Heart left ventricle (tissue), 16 donors: Measurements from ENCODE around the gene NISCH. TPM values are rescaled to one million over a fixed set of nuclear protein-coding genes. Genes with fewer than 3 reads are reported as not detected.
A peak's percentile ranks its signal among the peaks of the same experiment; 100 is the strongest.

ENCODE experiments used
- ATAC-seq, 4 donors: fragments of 200-7000 bp; cut with Tn5 transposase; one replicate each; pipeline ENCODE4 v1.9.1; 2020 to 2022; ENCODE audit warnings: moderate library complexity in 4 of 4, mild to moderate bottlenecking in 3 of 4, moderate number of reproducible peaks in 1 of 4
- DNase-seq, 5 donors: peaks; one replicate each; pipeline ENCODE4 v3.0.0-alpha.2; 2020
- H3K27ac ChIP-seq, 12 donors: fragments of 200-600 bp; sonication (generic) in 4 of 12; one replicate each; pipeline versions ENCODE4 v1.5.0 to v1.8.0; 2016 to 2022; ENCODE audit warnings: mild to moderate bottlenecking in 2 of 12
- H3K27me3 ChIP-seq, 9 donors: fragments of 200-600 bp; sonication (generic) in 2 of 9; one replicate each; pipeline versions ENCODE4 v1.5.1 to v1.8.0; 2016 to 2022; ENCODE audit warnings: mild to moderate bottlenecking in 3 of 9
- H3K36me3 ChIP-seq, 9 donors: fragments of 200-600 bp; sonication (generic) in 2 of 9; one replicate each; pipeline versions ENCODE4 v1.5.0 to v1.8.0; 2018 to 2022; ENCODE audit warnings: mild to moderate bottlenecking in 2 of 9
- H3K4me1 ChIP-seq, 12 donors: fragments of 200-600 bp; sonication (generic) in 4 of 12; one replicate each; pipeline versions ENCODE4 v1.5.0 to v1.8.0; 2016 to 2022; ENCODE audit warnings: mild to moderate bottlenecking in 3 of 12
- H3K4me3 ChIP-seq, 12 donors: fragments of 200-600 bp; sonication (generic) in 4 of 12; one replicate each; pipeline versions ENCODE4 v1.5.0 to v1.8.0; 2017 to 2022; ENCODE audit warnings: mild to moderate bottlenecking in 9 of 12, moderate library complexity in 4 of 12
- H3K9me3 ChIP-seq, 12 donors: fragments of 200-600 bp; sonication (generic) in 4 of 12; one replicate each; pipeline versions ENCODE4 v1.5.0 to v1.8.0; 2016 to 2022; ENCODE audit warnings: mild to moderate bottlenecking in 1 of 12
- CTCF ChIP-seq, 12 donors: fragments of 200-600 bp; sonication (generic) in 4 of 12; IDR thresholded peaks; one replicate each; pipeline versions ENCODE4 v1.5.0 to v1.8.0; 2018 to 2022; ENCODE audit warnings: antibody characterized with exemption in 12 of 12, mild to moderate bottlenecking in 5 of 12
- POLR2A ChIP-seq, 2 donors: fragments of 450-650 bp; IDR thresholded peaks; one replicate each; pipeline ENCODE4 v1.6.1; 2017; ENCODE audit warnings: antibody characterized with exemption in 2 of 2, mild to moderate bottlenecking in 2 of 2, moderate library complexity in 2 of 2
- WGBS, 4 donors: extraction: QIAGEN DNeasy Blood & Tissue Kit in 2 of 4; methylation state at CpG; one replicate each; pipeline versions ENCODE4 v1.1.5 to v1.1.7; 2013 to 2018; 5-methylcytosine and 5-hydroxymethylcytosine counted together
- intact Hi-C, 10 donors: fragments of 100-400 bp; cut with DNase I; formaldehyde crosslinking; loops; one replicate each; pipeline versions ENCODE4 v1.11.1 to v1.14.2; 2022
- polyA plus RNA-seq, 2 donors: library from polyadenylated mRNA; stranded (reverse); fragments of 200-250 nt; gene quantifications; one replicate each; pipeline ENCODE4 v1.2.3, GENCODE V29; 2013
- total RNA-seq, 9 donors: library from RNA; depleted of rRNA in 2 of 9; stranded (reverse); fragments of >200 nt in 2 of 9; fragmentation: NEBNext Ultra II Directional in 3 of 9; extraction: Animal tissue kit (Norgen Biotek cat#: 25700) in 3 of 9; gene quantifications; one replicate each; pipeline versions ENCODE4 v1.1.0 to v1.2.4, GENCODE V29; 2016 to 2023
- donor health status: ischemic (EF 13 %, LVEDD 7.1; RV severe dilation, severe dysfunction).
- donor health status: healthy with polysubstance abuse.
- donor health status: DM: no; HTN: yes; CAD: no.
- donor health status: DM: no; HTN: no; CAD: no.
- donor health status: ischemic (EF 25% LVEDD 6.9; RV normal size, moderate dysfunction).
- donor health status: ischemic (EF 25% LVEDD 5.7; RV mildly dilated, moderate dysfunction).
- donor health status: healthy.
- donor health status: DM: yes; HTN: yes; CAD: no.
- donor health status: ischemic (EF 35%, LVEDD 5.7; RV mildly dilated, moderate dysfunction).
- donor health status: nonischemic (EF 11% LVEDD 7.7; RV severe dilation, severe dysfunction).
- donor health status: DM: yes; HTN: yes; CAD: no.
- donor health status: PGD.
- donor health status: ischemic (EF 29% LVEDD 5.4; RV normal size, mild dysfunction).
- donor health status: nonischemic (EF 23%, LVEDD 6.1; RV moderate dilation, normal function).

Gene NISCH
- total and polyA plus RNA-seq, 11 donors = 28.8 to 56.2 (median 42.0) TPM

GRCh38 chr3:52490035-52490938 lies 34.9 kb downstream of the NISCH start:
- Histone ChIP-seq H3K4me3 (no peak overlapping the region), H3K36me3 (peaks cover 0 to 84% (median 76%) of the 10 kb centered on the region in 9 donors), H3K9me3 (no peaks in the 10 kb centered on the region), H3K27ac (peak overlapping the region; percentile 30 to 87 (median 72)), H3K4me1 (peaks cover 3 to 67% (median 36%) of the 10 kb centered on the region in 12 donors), H3K27me3 (no peaks in the 10 kb centered on the region)
- ATAC-seq (no peak), DNase-seq (peak in 1 of 5 donors; percentile 62)
- 65 to 87% (median 71%) methylated on average over 18 to 22 of the region's 22 CpGs for WGBS, 4 donors
- TF ChIP-seq POLR2A (IDR thresholded peaks at IDR 0.05) (no peak), CTCF (IDR thresholded peaks at IDR 0.05) (no peak)
- intact Hi-C loops = loop anchor here in 2 of 10 donors (2.0 to 5.0 kb wide), 2 partner anchors 37 to 41 kb away; no protein-coding TSS in a partner anchor

- H3K9me3 ChIP-seq = no peaks in the 10 kb centered on the region
- H3K36me3 ChIP-seq = peaks cover 0 to 77% (median 71%) of the 10 kb centered on the region in 9 donors
- peak overlapping the region in 1 of 12 donors; percentile 2 for H3K4me3 ChIP-seq
- H3K4me1 ChIP-seq = peaks cover 3 to 71% (median 36%) of the 10 kb centered on the region in 12 donors
- WGBS, 4 donors = 59 to 67% (median 63%) methylated on average over 15 to 23 of the region's 23 CpGs
- intact Hi-C loops = loop anchor here in 2 of 10 donors (2.0 to 5.0 kb wide), 2 partner anchors 36 to 40 kb away; no protein-coding TSS in a partner anchor
- TF ChIP-seq POLR2A (IDR thresholded peaks at IDR 0.05) = no peak
- TF ChIP-seq CTCF (IDR thresholded peaks at IDR 0.05) = no peak
- peak; percentile 63 to 80 (median 65) for DNase-seq
- ATAC-seq = peak; percentile 27 to 78 (median 53)
- no peaks in the 10 kb centered on the region for H3K27me3 ChIP-seq
- H3K27ac ChIP-seq = peak overlapping the region; percentile 31 to 87 (median 75)
Measured at GRCh38 chr3:52490939-52491526, 35.6 kb downstream of the NISCH start.

- Histone ChIP-seq H3K4me3 (no peak overlapping the region), H3K27ac (peak overlapping the region in 1 of 12 donors; percentile 87), H3K4me1 (peaks cover 3 to 76% (median 38%) of the 10 kb centered on the region in 12 donors), H3K36me3 (peaks cover 0 to 68% (median 61%) of the 10 kb centered on the region in 9 donors), H3K27me3 (no peaks in the 10 kb centered on the region), H3K9me3 (no peaks in the 10 kb centered on the region)
- no peak for DNase-seq
- TF ChIP-seq POLR2A (IDR thresholded peaks at IDR 0.05) (no peak), CTCF (IDR thresholded peaks at IDR 0.05) (no peak)
- 86 to 94% (median 93%) methylated on average over 16 to 21 of the region's 21 CpGs for WGBS, 4 donors
- ATAC-seq = no peak
- intact Hi-C loops = loop anchor here in 1 of 10 donors (5.0 kb wide), 1 partner anchor 35 kb away; no protein-coding TSS in a partner anchor
Measured at GRCh38 chr3:52492059-52492458, 36.7 kb downstream of the NISCH start.
